ENCODE results near the gene DDX51. TPM values are rescaled to one million over a fixed set of nuclear protein-coding genes. Genes with fewer than 3 reads are reported as not detected.

Gene DDX51
- total RNA-seq, 1 donor: 8.2 TPM

GRCh38 chr12:132094269-132094891 lies 49.7 kb downstream of the DDX51 start:
- no peak for TF ChIP-seq CTCF (IDR thresholded peaks at IDR 0.05; ENCODE audit: insufficient read depth, low read depth, low read length)
- no peak overlapping the region for H3K4me3 ChIP-seq (ENCODE audit: low read depth, low read length)
- no peak for DNase-seq (ENCODE audit: low read depth)

GRCh38 chr12:132089407-132089910 lies 54.7 kb downstream of the DDX51 start:
- no peak for TF ChIP-seq CTCF (IDR thresholded peaks at IDR 0.05; ENCODE audit: insufficient read depth, low read depth, low read length)
- H3K4me3 ChIP-seq (ENCODE audit: low read depth, low read length): no peak overlapping the region
- no peak for DNase-seq (ENCODE audit: low read depth)

Small RNAs within 50 kb of the gene (small RNA-seq; reads per million reads assigned to genes)
- gene AC138466.3: not detected

Other genes with a start within 250 kb of the DDX51 start
- gene ULK1, start 249.7 kb downstream of the DDX51 start, total RNA-seq: 9.3 and 11.7 TPM in 2 replicates
- 10.0 and 13.0 TPM in 2 replicates for gene PUS1, start 215.0 kb downstream of the DDX51 start, total RNA-seq
- gene EP400, start 194.4 kb downstream of the DDX51 start, total RNA-seq: 13.0 and 13.2 TPM in 2 replicates
- 12.1 and 14.8 TPM in 2 replicates for gene NOC4L, start 138 bp upstream of the DDX51 start, total RNA-seq
- gene GALNT9, start 185.3 kb upstream of the DDX51 start, total RNA-seq: not detected in 2 replicates

All from fibroblast of villous mesenchyme (primary cell).